A673 (cell line): Measurements from ENCODE around the gene NT5DC2. TPM values are rescaled to one million over a fixed set of nuclear protein-coding genes. Genes with fewer than 3 reads are reported as not detected.

Experiments
- BruUV-seq: library from RNA; stranded (reverse); fragments of 400-500 nt; replicated peaks from 2 replicates; lab custom pipeline; 2021; lab: Mats Ljungman, UMichigan
- CTCF ChIA-PET: fragments of 300-600 bp; sonication (Branson Sonifier 250); formaldehyde crosslinking; loops from one replicate; lab custom pipeline; 2022; ENCODE audit warnings: antibody characterized with exemption; lab: Charles Lee
- POLR2A ChIA-PET: fragments of 300-600 bp; sonication (Branson Sonifier 250); formaldehyde crosslinking; loops from one replicate; lab custom pipeline; 2022; ENCODE audit warnings: antibody characterized with exemption; ENCODE audit not compliant: low non-redundant PET; lab: Charles Lee
- DNase-seq: peaks from one replicate; pipeline ENCODE4 v3.0.0-alpha.2; 2015; ENCODE audit warnings: low spot score
- H3K27ac ChIP-seq: fragments of 200-600 bp; sonication (generic); 2 replicates; pipeline ENCODE4 v1.5.1; 2016; ENCODE audit warnings: mixed run types, low read depth, mild to moderate bottlenecking, mixed read lengths, antibody characterized with exemption, low read length; ENCODE audit not compliant: poor library complexity, severe bottlenecking
- H3K27me3 ChIP-seq: fragments of 200-600 bp; sonication (generic); replicated peaks from 2 replicates; pipeline ENCODE4 v1.6.1; 2017; ENCODE audit warnings: mixed run types, low read depth, mild to moderate bottlenecking, mixed read lengths, antibody characterized with exemption, low read length; ENCODE audit not compliant: insufficient read depth, poor library complexity
- H3K36me3 ChIP-seq: fragments of 200-600 bp; sonication (generic); 2 replicates; pipeline ENCODE4 v1.6.1; 2016; ENCODE audit warnings: mixed run types, mild to moderate bottlenecking, mixed read lengths, antibody characterized with exemption, low read length; ENCODE audit not compliant: insufficient read depth, poor library complexity, severe bottlenecking
- H3K4me1 ChIP-seq: fragments of 200-600 bp; sonication (generic); 2 replicates; pipeline ENCODE4 v1.6.1; 2017; ENCODE audit warnings: mixed run types, mild to moderate bottlenecking, mixed read lengths, antibody characterized with exemption, low read length; ENCODE audit not compliant: insufficient read depth, poor library complexity, severe bottlenecking
- H3K4me3 ChIP-seq: fragments of 200-600 bp; sonication (generic); 2 replicates; pipeline ENCODE4 v1.5.1; 2016; ENCODE audit warnings: low read depth, mixed run types, mild to moderate bottlenecking, mixed read lengths, low read length; ENCODE audit not compliant: poor library complexity, severe bottlenecking
- H3K9me3 ChIP-seq: fragments of 200-600 bp; sonication (generic); 2 replicates; pipeline ENCODE4 v1.6.1; 2016; ENCODE audit warnings: mixed run types, low read depth, mild to moderate bottlenecking, mixed read lengths, antibody characterized with exemption, low read length; ENCODE audit not compliant: poor library complexity, severe bottlenecking
- CTCF ChIP-seq: fragments of 300-800, 200-600 bp; sonication (generic); conservative IDR thresholded peaks from 2 replicates; pipeline ENCODE4 v1.5.1; 2017; ENCODE audit warnings: low read depth, mild to moderate bottlenecking, antibody characterized with exemption, low read length, moderate library complexity, mixed read lengths
- EZH2 ChIP-seq: fragments of 200-600 bp; sonication (generic); IDR thresholded peaks from 2 replicates; pipeline ENCODE4 v1.6.1; 2017; ENCODE audit warnings: borderline replicate concordance, low read depth, mild to moderate bottlenecking, mixed read lengths, antibody characterized with exemption, low read length; ENCODE audit not compliant: poor library complexity, severe bottlenecking
- intact Hi-C: fragments of 100-400 bp; cut with micrococcal nuclease; formaldehyde crosslinking; loops from one replicate; pipeline ENCODE4 v1.10.0; 2022; ENCODE audit not compliant: unreplicated experiment
- total RNA-seq: library from RNA; stranded (reverse); gene quantifications from 2 replicates; pipeline ENCODE4 v1.2.3, GENCODE V29; 2021

Gene NT5DC2
- total RNA-seq, 1 experiment from 2014 or later, result 108 TPM

GRCh38 chr3:52570076-52570475 lies 36.4 kb upstream of the NT5DC2 start:
- H3K27me3 ChIP-seq, result no peaks in the 10 kb centered on the region
- intact Hi-C loops, result no loop called here
- no peak for TF ChIP-seq EZH2
- no peak for TF ChIP-seq CTCF
- no peaks in the 10 kb centered on the region for H3K9me3 ChIP-seq
- POLR2A ChIA-PET, result no interaction called here
- H3K27ac ChIP-seq, result no peak overlapping the region
- CTCF ChIA-PET, result no interaction called here
- H3K36me3 ChIP-seq, result no peaks in the 10 kb centered on the region
- BruUV-seq, result no TSS peak
- DNase-seq, result no peak
- no peak overlapping the region for H3K4me3 ChIP-seq
- H3K4me1 ChIP-seq, result no peaks in the 10 kb centered on the region

GRCh38 chr3:52568069-52568468 lies 34.4 kb upstream of the NT5DC2 start:
- H3K27ac ChIP-seq, result no peak overlapping the region
- H3K9me3 ChIP-seq, result no peaks in the 10 kb centered on the region
- no peaks in the 10 kb centered on the region for H3K4me1 ChIP-seq
- no TSS peak for BruUV-seq
- no peaks in the 10 kb centered on the region for H3K36me3 ChIP-seq
- no peak overlapping the region for H3K4me3 ChIP-seq
- no peak for TF ChIP-seq EZH2
- TF ChIP-seq CTCF, result no peak
- ChIA-PET CTCF (no interaction called here), POLR2A (no interaction called here)
- H3K27me3 ChIP-seq, result no peaks in the 10 kb centered on the region
- intact Hi-C loops, result no loop called here
- DNase-seq, result no peak

GRCh38 chr3:52563984-52564383 lies 30.3 kb upstream of the NT5DC2 start:
- Histone ChIP-seq H3K36me3 (peaks cover 8% of the 10 kb centered on the region), H3K4me3 (no peak overlapping the region), H3K4me1 (no peaks in the 10 kb centered on the region), H3K27ac (no peak overlapping the region), H3K9me3 (no peaks in the 10 kb centered on the region), H3K27me3 (no peaks in the 10 kb centered on the region)
- DNase-seq, result no peak
- TF ChIP-seq EZH2 (no peak), CTCF (no peak)
- intact Hi-C loops, result no loop called here
- ChIA-PET CTCF (no interaction called here), POLR2A (no interaction called here)
- no TSS peak for BruUV-seq
